IMR-90 (cell line): ENCODE measurements around the gene STARD13. TPM values are rescaled to one million over a fixed set of nuclear protein-coding genes. Genes with fewer than 3 reads are reported as not detected.

Experiments
- ATAC-seq: fragments of 200-7000 bp; cut with Tn5 transposase; 2 replicates; pipeline ENCODE4 v1.9.1; 2020; ENCODE audit warnings: low read depth, mild to moderate bottlenecking, moderate library complexity
- BruUV-seq: library from RNA; stranded (reverse); fragments of 400-500 nt; replicated peaks from 2 replicates; lab custom pipeline; 2021; lab: Mats Ljungman, UMichigan
- CTCF ChIA-PET: fragments of 300-600 bp; formaldehyde crosslinking; extraction: SDS; loops from one replicate; lab custom pipeline; 2021; ENCODE audit warnings: antibody characterized with exemption; lab: Yijun Ruan, JAX
- POLR2A ChIA-PET: fragments of 300-600 bp; sonication (Branson Sonifier 250); formaldehyde crosslinking; loops from one replicate; lab custom pipeline; 2022; ENCODE audit warnings: antibody characterized with exemption; ENCODE audit not compliant: unreplicated experiment; lab: Charles Lee
- DNase-seq: peaks from one replicate; pipeline ENCODE4 v3.0.0; 2013
- H2AFZ ChIP-seq: replicated peaks from 2 replicates; pipeline ENCODE3; 2013; ENCODE audit warnings: low read length, mild to moderate bottlenecking; ENCODE audit not compliant: poor library complexity
- H2AK5ac ChIP-seq: 2 replicates; pipeline ENCODE4 v1.6.1; 2013; ENCODE audit warnings: low read depth, low read length, inconsistent platforms
- H2AK9ac ChIP-seq: replicated peaks from 2 replicates; pipeline ENCODE3; 2013; ENCODE audit warnings: mild to moderate bottlenecking, low read depth, low read length, moderate library complexity; ENCODE audit not compliant: poor library complexity
- H2BK120ac ChIP-seq: 2 replicates; pipeline ENCODE4 v1.6.1; 2013; ENCODE audit warnings: low read depth, low read length, inconsistent platforms
- H2BK15ac ChIP-seq: 3 replicates; pipeline ENCODE4 v1.6.1; 2013; ENCODE audit warnings: low read depth, low read length, inconsistent platforms
- H2BK20ac ChIP-seq: 2 replicates; pipeline ENCODE4 v1.6.1; 2013; ENCODE audit warnings: low read depth, mild to moderate bottlenecking, inconsistent platforms, low read length, moderate library complexity
- H2BK5ac ChIP-seq: 2 replicates; pipeline ENCODE4 v1.6.1; 2013; ENCODE audit warnings: mild to moderate bottlenecking, low read depth, low read length, inconsistent platforms; ENCODE audit not compliant: poor library complexity, severe bottlenecking
- H3K14ac ChIP-seq: replicated peaks from 2 replicates; pipeline ENCODE4 v1.6.1; 2013; ENCODE audit warnings: low read depth, low read length, inconsistent platforms
- H3K18ac ChIP-seq: 2 replicates; pipeline ENCODE4 v1.6.1; 2013; ENCODE audit warnings: low read depth, low read length, control low read depth
- H3K23ac ChIP-seq: 2 replicates; pipeline ENCODE4 v1.6.1; 2013; ENCODE audit warnings: low read depth, low read length, inconsistent platforms
- H3K27ac ChIP-seq: 2 replicates; pipeline ENCODE4 v1.5.1; 2013; ENCODE audit warnings: mild to moderate bottlenecking, control low read depth, low read length; ENCODE audit not compliant: insufficient read depth
- H3K27me3 ChIP-seq: 2 replicates; pipeline ENCODE4 v1.6.1; 2013; ENCODE audit warnings: low read length; ENCODE audit not compliant: control insufficient read depth, insufficient read depth
- H3K36me3 ChIP-seq: 2 replicates; pipeline ENCODE4 v1.6.1; 2013; ENCODE audit warnings: low read length, mixed read lengths; ENCODE audit not compliant: control insufficient read depth, insufficient read depth
- H3K4ac ChIP-seq: 2 replicates; pipeline ENCODE4 v1.6.1; 2013; ENCODE audit warnings: low read depth, low read length, inconsistent platforms
- H3K4me1 ChIP-seq: 2 replicates; pipeline ENCODE4 v1.6.1; 2013; ENCODE audit warnings: low read length, mixed read lengths; ENCODE audit not compliant: control insufficient read depth, insufficient read depth
- H3K4me2 ChIP-seq: 2 replicates; pipeline ENCODE4 v1.6.1; 2013; ENCODE audit warnings: low read depth, mild to moderate bottlenecking, control low read depth, low read length, moderate library complexity
- H3K4me3 ChIP-seq: 2 replicates; pipeline ENCODE4 v1.5.1; 2013; ENCODE audit warnings: low read depth, mild to moderate bottlenecking, control low read depth, low read length, moderate library complexity; ENCODE audit not compliant: insufficient read depth
- H3K56ac ChIP-seq: 2 replicates; pipeline ENCODE4 v1.6.1; 2013; ENCODE audit warnings: low read length, inconsistent platforms; ENCODE audit not compliant: insufficient read depth; ENCODE audit errors: extremely low read depth
- H3K79me1 ChIP-seq, 2 experiments: 2 replicates each; pipeline ENCODE4 v1.6.1; 2013; ENCODE audit warnings: low read length in 2 of 2, inconsistent platforms in 1 of 2, low read depth in 1 of 2
- H3K9ac ChIP-seq: 2 replicates; pipeline ENCODE4 v1.6.1; 2013; ENCODE audit warnings: low read depth, low read length, control low read depth
- H3K9me1 ChIP-seq: 2 replicates; pipeline ENCODE4 v1.6.1; 2013; ENCODE audit warnings: low read length, inconsistent platforms; ENCODE audit not compliant: insufficient read depth
- H3K9me3 ChIP-seq: 2 replicates; pipeline ENCODE4 v1.6.1; 2013; ENCODE audit warnings: low read length; ENCODE audit not compliant: control insufficient read depth, insufficient read depth
- H4K20me1 ChIP-seq: 2 replicates; pipeline ENCODE4 v1.6.1; 2013; ENCODE audit warnings: low read length, inconsistent platforms; ENCODE audit not compliant: insufficient read depth
- H4K5ac ChIP-seq: 2 replicates; pipeline ENCODE4 v1.6.1; 2013; ENCODE audit warnings: mild to moderate bottlenecking, low read depth, low read length, control low read depth
- H4K8ac ChIP-seq, 2 experiments: 2 replicates each; pipeline ENCODE4 v1.6.1; 2013; ENCODE audit warnings: low read depth in 2 of 2, low read length in 2 of 2, control low read depth in 1 of 2, inconsistent platforms in 1 of 2
- H4K91ac ChIP-seq: 2 replicates; pipeline ENCODE4 v1.6.1; 2013; ENCODE audit warnings: low read depth, low read length, inconsistent platforms; ENCODE audit not compliant: insufficient read depth
- BHLHE40 ChIP-seq: fragments of 150-350 bp; IDR thresholded peaks from 2 replicates; pipeline ENCODE4 v1.6.1; 2016; ENCODE audit warnings: mild to moderate bottlenecking, low read depth, low read length
- CEBPB ChIP-seq: IDR thresholded peaks from 2 replicates; pipeline ENCODE4 v1.6.1; 2012; ENCODE audit warnings: low read depth, low read length, improper control_type of control experiment
- CHD1 ChIP-seq: IDR thresholded peaks from 2 replicates; pipeline ENCODE4 v1.6.1; 2012; ENCODE audit warnings: low read depth, low read length, improper control_type of control experiment
- FOS ChIP-seq: fragments of 150-350 bp; IDR thresholded peaks from 2 replicates; pipeline ENCODE4 v1.6.1; 2016; ENCODE audit warnings: low read depth, low read length
- MXI1 ChIP-seq: IDR thresholded peaks from 2 replicates; pipeline ENCODE4 v1.6.1; 2012; ENCODE audit warnings: low read depth, mild to moderate bottlenecking, low read length, moderate library complexity, borderline replicate concordance
- NFE2L2 ChIP-seq: fragments of 150-350 bp; IDR thresholded peaks from 2 replicates; pipeline ENCODE4 v1.6.1; 2016; ENCODE audit warnings: low read depth, mild to moderate bottlenecking, low read length
- POLR2A ChIP-seq: IDR thresholded peaks from 2 replicates; pipeline ENCODE4 v1.6.1; 2012; ENCODE audit warnings: mild to moderate bottlenecking, low read depth, low read length
- RAD21 ChIP-seq: IDR thresholded peaks from 2 replicates; pipeline ENCODE4 v1.6.1; 2012; ENCODE audit warnings: low read length, improper control_type of control experiment
- RCOR1 ChIP-seq: IDR thresholded peaks from 2 replicates; pipeline ENCODE4 v1.6.1; 2012; ENCODE audit warnings: mild to moderate bottlenecking, low read length, improper control_type of control experiment; ENCODE audit not compliant: insufficient replicate concordance
- RFX5 ChIP-seq: IDR thresholded peaks from 2 replicates; pipeline ENCODE4 v1.8.0; 2012; ENCODE audit warnings: low read depth, mild to moderate bottlenecking, low read length, moderate library complexity
- SMC3 ChIP-seq: fragments of 150-350 bp; IDR thresholded peaks from 2 replicates; pipeline ENCODE4 v1.6.1; 2016; ENCODE audit warnings: low read depth, mild to moderate bottlenecking, antibody characterized with exemption, low read length, moderate library complexity
- WGBS, 2 experiments: methylation state at CpG; one replicate each; pipeline versions ENCODE4 v1.1.5 to v1.1.7; 2013; ENCODE audit warnings: missing lambda C conversion rate in 2 of 2; ENCODE audit not compliant: insufficient read length in 1 of 2; ENCODE audit errors: extremely low coverage in 2 of 2; 5-methylcytosine and 5-hydroxymethylcytosine counted together
- dilution Hi-C: fragments of 300-500 bp; cut with HindIII; formaldehyde crosslinking; loops from one replicate; pipeline ENCODE4 v1.14.3; 2018; ENCODE audit warnings: low sequenced_read_pairs; ENCODE audit not compliant: unreplicated experiment
- in situ Hi-C: fragments of 300-500 bp; cut with MboI; formaldehyde crosslinking; loops from 3 replicates; pipeline ENCODE4 v1.14.3; 2019; ENCODE audit warnings: low sequenced_read_pairs, inconsistent platforms, mixed read lengths
- intact Hi-C: fragments of 100-400 bp; cut with micrococcal nuclease; formaldehyde crosslinking; loops from 2 replicates; pipeline ENCODE4 v1.10.0; 2022
- polyA plus RNA-seq, 3 experiments: library from polyadenylated mRNA; depleted of rRNA; stranded (reverse); fragments of >200 nt; gene quantifications; 2 replicates each; pipeline ENCODE4 v1.2.3, GENCODE V29; 2012; ENCODE audit warnings: low replicate concordance in 1 of 3
- total RNA-seq: library from RNA; depleted of rRNA; stranded (reverse); fragments of >200 nt; gene quantifications from 2 replicates; pipeline ENCODE4 v1.2.3, GENCODE V29; 2012
- TF ChIP-seq, protein P1 (sequence below): fragments of 150-350 bp; IDR thresholded peaks from 2 replicates; pipeline ENCODE4 v1.6.1; 2016; ENCODE audit warnings: low read depth, mild to moderate bottlenecking, low read length, moderate library complexity, borderline replicate concordance
- TF ChIP-seq, protein P2 (sequence below): conservative IDR thresholded peaks from 2 replicates; pipeline ENCODE4 v1.5.1; 2012; ENCODE audit warnings: mild to moderate bottlenecking, low read depth, low read length, improper control_type of control experiment

Gene STARD13
- total and polyA plus RNA-seq, 2 of the 4 experiments (the other 2 are of a cell fraction), result 23.6 to 46.6 TPM

DNA sequence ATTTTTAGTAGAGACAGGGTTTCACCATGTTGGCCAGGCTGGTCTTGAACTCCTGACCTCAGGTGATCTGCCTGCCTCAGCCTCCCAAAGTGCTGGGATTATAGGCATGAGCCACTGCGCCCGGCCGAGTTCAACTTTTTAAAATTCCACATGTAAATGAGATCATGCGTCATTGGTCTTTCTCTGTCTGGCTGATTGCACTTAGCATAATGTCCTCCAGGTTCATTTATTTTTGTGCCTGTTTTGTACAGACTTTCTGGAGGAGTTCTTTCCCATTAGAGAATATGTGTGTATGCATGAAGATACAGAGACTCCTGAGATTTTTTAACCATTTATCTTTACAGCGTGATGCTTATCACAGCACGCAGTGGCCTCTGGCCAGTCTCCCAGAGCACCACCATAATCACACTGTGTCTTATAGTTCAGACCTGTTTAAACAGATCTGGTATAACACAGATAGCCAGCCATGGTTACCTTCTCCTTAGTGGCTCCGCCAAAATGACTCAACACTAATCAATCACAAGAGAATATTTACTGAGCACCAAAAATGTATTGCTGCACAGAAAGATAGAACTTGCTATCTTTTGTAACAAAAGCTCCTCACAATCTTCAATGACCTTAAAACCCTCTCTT is 11.4 kb upstream of the STARD13 start:
- DNase-seq, result no peak
- intact Hi-C loops, result no loop called here
- Histone ChIP-seq H3K79me1 (peaks cover 23 to 41% of the 10 kb centered on the region in 2 experiments; a peak in 3 of 4 replicates), H3K9ac (no peak overlapping the region), H3K4ac (no peak overlapping the region), H3K56ac (no peak overlapping the region), H3K4me1 (peaks cover 2% of the 10 kb centered on the region), H2AFZ (no peak overlapping the region), H4K5ac (no peak overlapping the region), H3K27ac (no peak overlapping the region), H2AK9ac (no peak overlapping the region), H3K9me3 (no peaks in the 10 kb centered on the region), H3K23ac (no peak overlapping the region; the same call in 1 of the 2 replicates), H3K4me2 (no peak overlapping the region), H4K91ac (no peak overlapping the region), H2BK120ac (no peak overlapping the region), H4K8ac (no peak overlapping the region), H3K18ac (no peak overlapping the region), H3K14ac (no peak overlapping the region), H4K20me1 (no peaks in the 10 kb centered on the region), H3K36me3 (peaks cover 4% of the 10 kb centered on the region), H3K4me3 (no peak overlapping the region), H2BK15ac (no peak overlapping the region), H2BK5ac (no peak overlapping the region), H3K27me3 (no peaks in the 10 kb centered on the region), H3K9me1 (peaks cover 6% of the 10 kb centered on the region), H2BK20ac (no peak overlapping the region), H2AK5ac (no peak overlapping the region)
- no peak for ATAC-seq
- no TSS peak for BruUV-seq
- ChIA-PET CTCF (no interaction called here), POLR2A (no interaction called here)
- dilution Hi-C loops, result no loop called here
- WGBS, 2 experiments, result 100% methylated on average over 3 of the region's 7 CpGs; no CpG with 5 or more reads in 1 of the 2 experiments
- TF ChIP-seq FOS (no peak), CHD1 (no peak), POLR2A (no peak), RAD21 (no peak), RFX5 (no peak), RCOR1 (no peak), CEBPB (no peak), BHLHE40 (no peak), MXI1 (no peak), NFE2L2 (no peak), SMC3 (no peak)
- TF ChIP-seq, protein P1, sequence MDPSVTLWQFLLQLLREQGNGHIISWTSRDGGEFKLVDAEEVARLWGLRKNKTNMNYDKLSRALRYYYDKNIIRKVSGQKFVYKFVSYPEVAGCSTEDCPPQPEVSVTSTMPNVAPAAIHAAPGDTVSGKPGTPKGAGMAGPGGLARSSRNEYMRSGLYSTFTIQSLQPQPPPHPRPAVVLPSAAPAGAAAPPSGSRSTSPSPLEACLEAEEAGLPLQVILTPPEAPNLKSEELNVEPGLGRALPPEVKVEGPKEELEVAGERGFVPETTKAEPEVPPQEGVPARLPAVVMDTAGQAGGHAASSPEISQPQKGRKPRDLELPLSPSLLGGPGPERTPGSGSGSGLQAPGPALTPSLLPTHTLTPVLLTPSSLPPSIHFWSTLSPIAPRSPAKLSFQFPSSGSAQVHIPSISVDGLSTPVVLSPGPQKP, result no peak
- TF ChIP-seq, protein P2, sequence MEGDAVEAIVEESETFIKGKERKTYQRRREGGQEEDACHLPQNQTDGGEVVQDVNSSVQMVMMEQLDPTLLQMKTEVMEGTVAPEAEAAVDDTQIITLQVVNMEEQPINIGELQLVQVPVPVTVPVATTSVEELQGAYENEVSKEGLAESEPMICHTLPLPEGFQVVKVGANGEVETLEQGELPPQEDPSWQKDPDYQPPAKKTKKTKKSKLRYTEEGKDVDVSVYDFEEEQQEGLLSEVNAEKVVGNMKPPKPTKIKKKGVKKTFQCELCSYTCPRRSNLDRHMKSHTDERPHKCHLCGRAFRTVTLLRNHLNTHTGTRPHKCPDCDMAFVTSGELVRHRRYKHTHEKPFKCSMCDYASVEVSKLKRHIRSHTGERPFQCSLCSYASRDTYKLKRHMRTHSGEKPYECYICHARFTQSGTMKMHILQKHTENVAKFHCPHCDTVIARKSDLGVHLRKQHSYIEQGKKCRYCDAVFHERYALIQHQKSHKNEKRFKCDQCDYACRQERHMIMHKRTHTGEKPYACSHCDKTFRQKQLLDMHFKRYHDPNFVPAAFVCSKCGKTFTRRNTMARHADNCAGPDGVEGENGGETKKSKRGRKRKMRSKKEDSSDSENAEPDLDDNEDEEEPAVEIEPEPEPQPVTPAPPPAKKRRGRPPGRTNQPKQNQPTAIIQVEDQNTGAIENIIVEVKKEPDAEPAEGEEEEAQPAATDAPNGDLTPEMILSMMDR, result no peak
- in situ Hi-C loops, result loop anchor here (25.0 kb wide), 1 partner anchor 415 kb away; no protein-coding TSS in a partner anchor
